HG02885 (cell line): Measurements from ENCODE around the gene PIGZ.

ENCODE experiments used
- ATAC-seq: cut with Tn5 transposase; IDR thresholded peaks from one replicate; pipeline ENCODE4 v1.9.1; 2021; ENCODE audit warnings: mild to moderate bottlenecking; ENCODE audit not compliant: unreplicated experiment, poor library complexity

PIGZ gene

GRCh38 chr3:196920733-196921132 lies 47.9 kb downstream of the PIGZ start:
- no peak for ATAC-seq

DNA sequence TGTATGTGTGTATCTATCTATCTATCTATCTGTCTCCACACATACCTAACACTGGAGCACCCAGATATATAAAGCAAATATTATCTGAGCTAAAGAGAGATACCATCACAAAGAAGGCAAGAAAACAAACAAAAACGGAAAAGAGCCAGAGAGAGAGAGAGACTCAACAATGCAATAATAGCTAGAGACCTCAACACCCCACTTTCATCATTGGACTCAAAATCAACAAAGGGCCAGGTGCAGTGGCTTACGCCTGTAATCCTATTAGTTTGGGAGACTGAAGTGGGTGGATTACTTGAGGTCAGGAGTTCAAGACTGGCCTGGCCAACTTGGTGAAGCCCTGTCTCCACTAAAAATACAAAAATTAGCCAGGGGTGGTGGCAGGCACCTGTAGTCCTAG lies 49.7 kb downstream of the PIGZ start:
- ATAC-seq = no peak

GRCh38 chr3:196916995-196917394 lies 51.6 kb downstream of the PIGZ start:
- ATAC-seq = no peak

GRCh38 chr3:196916221-196916620 lies 52.4 kb downstream of the PIGZ start:
- ATAC-seq = no peak

GRCh38 chr3:196915375-196915774 lies 53.3 kb downstream of the PIGZ start:
- ATAC-seq = no peak

GRCh38 chr3:196914866-196915265 lies 53.8 kb downstream of the PIGZ start:
- no peak for ATAC-seq

GRCh38 chr3:196903740-196904139 lies 64.9 kb downstream of the PIGZ start:
- ATAC-seq = no peak

DNA sequence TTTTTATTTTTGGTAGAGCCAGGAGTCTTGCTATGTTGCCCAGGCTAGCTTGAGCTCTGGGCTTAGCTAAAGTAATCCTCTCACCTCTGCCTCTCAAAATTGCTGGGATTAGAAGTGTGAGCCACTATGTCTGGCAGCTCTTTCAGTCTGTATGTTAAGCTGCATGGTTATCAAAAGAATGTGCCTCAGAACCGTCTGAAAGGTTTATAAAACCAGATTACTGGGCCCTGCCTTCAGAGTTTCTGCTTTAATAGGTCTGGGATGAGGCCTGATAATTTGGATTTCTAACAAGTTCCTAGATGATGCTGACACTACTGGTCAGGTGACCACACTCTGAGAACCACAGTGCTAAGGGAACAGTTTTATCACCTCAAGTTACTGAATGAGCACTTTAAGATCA lies 66.3 kb downstream of the PIGZ start:
- no peak for ATAC-seq

GRCh38 chr3:196901768-196902167 lies 66.9 kb downstream of the PIGZ start:
- no peak for ATAC-seq
